A549 (cell line): ENCODE measurements around the gene SELP.

Source experiments
- CEBPB ChIP-seq, 2 experiments: fragments of >200 bp in 1 of 2; sonication (Bioruptor Twin) in 1 of 2; formaldehyde crosslinking in 1 of 2; IDR thresholded peaks; 2 replicates each; pipeline ENCODE4 v1.6.1; 2012 to 2016
- CHD4 ChIP-seq: fragments of 200-600 bp; sonication (generic); IDR thresholded peaks from 2 replicates; pipeline ENCODE4 v1.6.1; 2016; ENCODE audit warnings: antibody characterized with exemption, mild to moderate bottlenecking, borderline replicate concordance
- CTCF ChIP-seq: fragments of >200 bp; sonication (Bioruptor Twin); formaldehyde crosslinking; IDR thresholded peaks from 3 replicates; pipeline ENCODE4 v1.5.1; 2016
- EP300 ChIP-seq, 2 experiments: fragments of >200 bp; sonication (Bioruptor Twin); formaldehyde crosslinking; IDR thresholded peaks; 2 replicates in 1 of 2; 3 replicates in 1 of 2; pipeline ENCODE4 v1.6.1; 2016 to 2017
- RFX5 ChIP-seq: fragments of 450-650 bp; IDR thresholded peaks from 2 replicates; pipeline ENCODE4 v1.7.1; 2014; ENCODE audit warnings: antibody characterized with exemption, mild to moderate bottlenecking, moderate library complexity

DNA sequence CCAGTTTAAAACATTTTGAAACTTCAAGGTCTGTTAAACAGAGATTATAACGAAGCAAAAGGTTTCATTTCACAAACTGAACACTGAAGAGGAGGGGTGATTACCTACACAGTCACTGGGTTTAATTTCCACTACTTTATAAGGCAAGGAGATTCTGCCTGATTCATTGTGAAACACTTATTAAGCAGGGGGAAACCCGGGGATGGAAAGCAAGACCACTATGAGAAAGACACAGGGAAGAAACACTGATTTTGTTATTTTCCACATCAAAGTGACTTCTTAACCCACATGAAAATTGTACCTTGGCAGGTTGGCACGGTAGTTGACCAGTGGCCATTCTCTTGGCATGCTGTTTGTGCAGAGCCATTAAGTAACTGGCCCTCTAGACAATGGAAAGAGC, 35.5 kb downstream of the SELP start:
- TF ChIP-seq RFX5 = no peak
- no peak for TF ChIP-seq CTCF
- no peak for TF ChIP-seq CHD4
- TF ChIP-seq CEBPB (IDR thresholded peaks at IDR 0.05) = no peak
- no peak for TF ChIP-seq EP300 (IDR thresholded peaks at IDR 0.05)
